BJ (cell line): ENCODE measurements around the gene AP5Z1. TPM values are rescaled to one million over a fixed set of nuclear protein-coding genes. Genes with fewer than 3 reads are reported as not detected.

Experiments used
- CTCF ChIA-PET: fragments of 350-600 bp; formaldehyde crosslinking; extraction: SDS; loops from one replicate; lab custom pipeline; 2021; ENCODE audit warnings: antibody characterized with exemption, inconsistent platforms; lab: Yijun Ruan, JAX
- POLR2A ChIA-PET: fragments of 300-600 bp; sonication (Branson Sonifier 250); formaldehyde crosslinking; extraction: SDS; loops from one replicate; lab custom pipeline; 2021; ENCODE audit warnings: antibody characterized with exemption; lab: Charles Lee
- DNase-seq: peaks from one replicate; pipeline ENCODE4 v3.0.0-alpha.2; 2011; ENCODE audit warnings: low read depth
- H3K27me3 ChIP-seq: 2 replicates; pipeline ENCODE4 v1.6.0; 2011; ENCODE audit warnings: low read length; ENCODE audit not compliant: control insufficient read depth, insufficient read depth
- H3K36me3 ChIP-seq: 2 replicates; pipeline ENCODE4 v1.5.1; 2011; ENCODE audit warnings: low read length; ENCODE audit not compliant: control insufficient read depth, insufficient read depth
- H3K4me3 ChIP-seq: 2 replicates; pipeline ENCODE4 v1.5.1; 2011; ENCODE audit warnings: low read depth, mild to moderate bottlenecking, control low read depth, low read length
- polyA plus RNA-seq: library from polyadenylated mRNA; depleted of rRNA; stranded (reverse); fragments of >200 nt; gene quantifications from 2 replicates; pipeline ENCODE4 v1.2.3, GENCODE V29; 2011
- TF ChIP-seq, protein P1 (sequence below): IDR thresholded peaks from 2 replicates; pipeline ENCODE4 v1.5.1; 2011; ENCODE audit warnings: low read depth, mild to moderate bottlenecking, control low read depth, inconsistent platforms, low read length, moderate library complexity; ENCODE audit not compliant: insufficient read depth

The AP5Z1 gene
- polyA plus RNA-seq, 1 experiment, result 27.3 TPM

- Histone ChIP-seq H3K36me3 (peaks cover 5% of the 10 kb centered on the region), H3K27me3 (no peaks in the 10 kb centered on the region), H3K4me3 (no peak overlapping the region)
- no peak for DNase-seq
- ChIA-PET CTCF (interaction anchor here (1.2 to 4.2 kb wide), 4 partner anchors 11 to 290 kb away, joined by 3 to 51 read pairs (median 21); partner anchors contain the start of gene RADIL), POLR2A (no interaction called here)
- TF ChIP-seq, protein P1, sequence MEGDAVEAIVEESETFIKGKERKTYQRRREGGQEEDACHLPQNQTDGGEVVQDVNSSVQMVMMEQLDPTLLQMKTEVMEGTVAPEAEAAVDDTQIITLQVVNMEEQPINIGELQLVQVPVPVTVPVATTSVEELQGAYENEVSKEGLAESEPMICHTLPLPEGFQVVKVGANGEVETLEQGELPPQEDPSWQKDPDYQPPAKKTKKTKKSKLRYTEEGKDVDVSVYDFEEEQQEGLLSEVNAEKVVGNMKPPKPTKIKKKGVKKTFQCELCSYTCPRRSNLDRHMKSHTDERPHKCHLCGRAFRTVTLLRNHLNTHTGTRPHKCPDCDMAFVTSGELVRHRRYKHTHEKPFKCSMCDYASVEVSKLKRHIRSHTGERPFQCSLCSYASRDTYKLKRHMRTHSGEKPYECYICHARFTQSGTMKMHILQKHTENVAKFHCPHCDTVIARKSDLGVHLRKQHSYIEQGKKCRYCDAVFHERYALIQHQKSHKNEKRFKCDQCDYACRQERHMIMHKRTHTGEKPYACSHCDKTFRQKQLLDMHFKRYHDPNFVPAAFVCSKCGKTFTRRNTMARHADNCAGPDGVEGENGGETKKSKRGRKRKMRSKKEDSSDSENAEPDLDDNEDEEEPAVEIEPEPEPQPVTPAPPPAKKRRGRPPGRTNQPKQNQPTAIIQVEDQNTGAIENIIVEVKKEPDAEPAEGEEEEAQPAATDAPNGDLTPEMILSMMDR, result no peak
These were observed 21.0 kb downstream of the AP5Z1 start for GRCh38 chr7:4796453-4796852.

DNA sequence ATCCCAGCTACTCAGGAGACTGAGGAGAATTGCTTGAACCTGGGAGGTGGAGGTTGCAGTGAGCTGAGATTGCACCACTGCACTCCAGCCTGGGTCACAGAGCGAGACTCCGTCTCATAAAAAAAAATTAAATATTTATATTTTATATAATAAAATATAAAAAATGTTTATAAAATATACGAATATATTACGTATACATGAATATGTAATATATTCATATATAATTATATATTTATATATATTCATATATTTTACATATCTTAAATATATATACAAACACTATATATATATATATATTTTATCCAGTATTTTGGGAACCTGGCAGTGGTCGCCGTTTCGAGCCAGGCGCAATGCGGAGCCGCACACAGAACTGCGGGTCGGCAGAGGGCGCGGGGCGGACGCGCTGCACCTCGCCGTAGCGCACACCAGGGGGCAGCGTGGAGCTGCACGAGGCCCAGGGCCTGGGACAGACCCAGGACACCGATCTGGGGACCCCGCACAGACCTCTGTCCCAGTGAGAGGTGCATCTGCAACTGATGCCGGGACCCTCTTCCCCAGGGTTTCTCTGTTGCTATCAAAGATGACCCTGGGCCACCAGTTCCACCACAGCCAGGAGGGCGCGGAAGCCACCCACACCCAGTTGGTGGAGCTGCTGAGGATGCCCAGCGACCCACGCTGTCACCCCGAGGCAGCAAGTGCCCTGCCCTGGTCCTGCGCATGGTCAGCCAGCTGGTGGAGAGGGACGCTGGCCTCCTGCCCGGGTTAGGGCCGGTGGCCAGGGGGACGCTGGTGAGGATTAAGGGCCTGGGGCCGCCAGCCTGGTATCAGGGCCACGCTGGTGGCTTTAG is 22.7 kb downstream of the AP5Z1 start:
- no peak for DNase-seq
- no peaks in the 10 kb centered on the region for H3K27me3 ChIP-seq
- ChIA-PET CTCF (interaction anchor here (0.5 to 4.2 kb wide), 26 partner anchors 9 to 654 kb away, joined by 3 to 51 read pairs (median 3); partner anchors contain the start of genes AP5Z1 and RADIL), POLR2A (no interaction called here)
- TF ChIP-seq, protein P1, result peak; percentile 95
- H3K4me3 ChIP-seq, result no peak overlapping the region
- H3K36me3 ChIP-seq, result 0 out of 2 replicates have a peak, but pooled peaks cover 1% of the 10 kb centered on the region

- TF ChIP-seq, protein P1, result no peak
- POLR2A ChIA-PET, result no interaction called here
- 0 out of 2 replicates have a peak, but pooled peaks cover 1% of the 10 kb centered on the region for H3K36me3 ChIP-seq
- no peak for DNase-seq
- H3K4me3 ChIP-seq, result no peak overlapping the region
- no peaks in the 10 kb centered on the region for H3K27me3 ChIP-seq
- CTCF ChIA-PET, result interaction anchor here (0.6 to 4.2 kb wide), 22 partner anchors 8 to 653 kb away, joined by 3 to 51 read pairs (median 3); partner anchors contain the start of genes AP5Z1 and RADIL
These were observed 23.3 kb downstream of the AP5Z1 start for GRCh38 chr7:4798706-4799235.

- no peak for DNase-seq
- Histone ChIP-seq H3K27me3 (no peaks in the 10 kb centered on the region), H3K4me3 (no peak overlapping the region), H3K36me3 (no peaks in the 10 kb centered on the region)
- ChIA-PET CTCF (interaction anchor here (0.6 to 4.2 kb wide), 8 partner anchors 13 to 292 kb away, joined by 3 to 51 read pairs (median 8); partner anchors contain the start of gene RADIL), POLR2A (no interaction called here)
- TF ChIP-seq, protein P1, result no peak
These were observed 24.3 kb downstream of the AP5Z1 start for GRCh38 chr7:4799508-4800268.
